Measurements from ENCODE around the gene SPATC1L.

SPATC1L gene

DNA sequence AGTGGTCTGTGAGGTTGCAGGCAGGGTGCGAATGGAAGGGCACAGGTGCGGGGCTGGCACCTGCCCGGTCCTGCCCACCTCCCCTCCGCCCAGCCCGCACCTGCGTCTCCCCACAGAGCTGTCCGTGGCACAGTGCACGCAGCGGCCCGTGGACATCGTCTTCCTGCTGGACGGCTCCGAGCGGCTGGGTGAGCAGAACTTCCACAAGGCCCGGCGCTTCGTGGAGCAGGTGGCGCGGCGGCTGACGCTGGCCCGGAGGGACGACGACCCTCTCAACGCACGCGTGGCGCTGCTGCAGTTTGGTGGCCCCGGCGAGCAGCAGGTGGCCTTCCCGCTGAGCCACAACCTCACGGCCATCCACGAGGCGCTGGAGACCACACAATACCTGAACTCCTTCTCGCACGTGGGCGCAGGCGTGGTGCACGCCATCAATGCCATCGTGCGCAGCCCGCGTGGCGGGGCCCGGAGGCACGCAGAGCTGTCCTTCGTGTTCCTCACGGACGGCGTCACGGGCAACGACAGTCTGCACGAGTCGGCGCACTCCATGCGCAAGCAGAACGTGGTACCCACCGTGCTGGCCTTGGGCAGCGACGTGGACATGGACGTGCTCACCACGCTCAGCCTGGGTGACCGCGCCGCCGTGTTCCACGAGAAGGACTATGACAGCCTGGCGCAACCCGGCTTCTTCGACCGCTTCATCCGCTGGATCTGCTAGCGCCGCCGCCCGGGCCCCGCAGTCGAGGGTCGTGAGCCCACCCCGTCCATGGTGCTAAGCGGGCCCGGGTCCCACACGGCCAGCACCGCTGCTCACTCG is 52.2 kb downstream of the SPATC1L start:
- no peak for DNase-seq (ENCODE audit: low spot score)

DNA sequence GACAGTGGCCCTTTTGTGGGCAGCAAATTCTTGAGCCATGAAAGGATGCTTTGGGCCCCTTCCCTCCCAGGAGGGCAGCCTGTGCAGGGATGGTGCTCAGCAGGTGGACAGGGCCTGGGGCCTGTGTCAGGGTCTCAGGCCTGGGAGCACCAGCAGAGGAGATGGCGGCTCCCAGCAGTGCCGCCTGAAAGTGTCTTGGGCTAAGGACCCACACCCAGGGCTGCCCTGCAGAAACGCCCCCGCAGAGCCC is 52.7 kb downstream of the SPATC1L start:
- no peak for DNase-seq (ENCODE audit: low spot score)

DNA sequence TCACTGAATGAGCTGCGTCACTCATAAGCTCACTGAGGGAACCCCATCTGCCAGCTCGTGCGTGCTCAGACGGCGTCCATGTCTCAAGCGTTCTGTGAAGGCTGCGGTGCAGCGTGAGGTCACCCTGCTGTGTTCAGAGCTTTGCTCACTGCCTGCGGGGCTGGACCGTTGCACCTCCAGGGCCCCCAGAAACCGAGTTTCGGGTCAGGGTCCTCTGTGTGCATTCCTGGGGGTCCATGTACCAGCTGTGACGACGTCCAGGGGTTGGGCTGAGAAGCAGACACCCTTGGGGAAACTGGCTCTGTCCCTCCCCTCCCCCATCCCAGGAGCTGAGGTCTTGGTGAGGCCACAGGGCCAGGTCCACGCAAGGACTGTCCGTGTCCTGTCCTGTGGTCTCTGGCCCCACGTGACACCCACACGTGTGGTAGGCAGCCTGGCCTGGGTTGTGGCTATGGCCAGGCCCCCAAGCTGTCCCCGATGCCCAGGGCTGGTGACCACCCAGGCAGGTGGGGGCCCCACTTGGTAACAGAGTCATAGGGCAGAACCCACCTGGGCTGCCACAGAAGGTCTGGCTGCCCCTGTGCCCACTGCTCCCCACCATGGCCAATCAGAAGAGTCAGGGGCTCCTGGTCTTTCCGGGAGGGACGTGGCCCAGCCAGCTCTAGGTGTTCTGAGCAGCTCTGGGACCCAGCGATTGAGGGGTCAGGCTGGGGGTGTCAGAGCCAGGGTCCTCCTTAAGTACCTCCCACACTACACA is 53.2 kb downstream of the SPATC1L start:
- DNase-seq (ENCODE audit: low spot score), result no peak

DNA sequence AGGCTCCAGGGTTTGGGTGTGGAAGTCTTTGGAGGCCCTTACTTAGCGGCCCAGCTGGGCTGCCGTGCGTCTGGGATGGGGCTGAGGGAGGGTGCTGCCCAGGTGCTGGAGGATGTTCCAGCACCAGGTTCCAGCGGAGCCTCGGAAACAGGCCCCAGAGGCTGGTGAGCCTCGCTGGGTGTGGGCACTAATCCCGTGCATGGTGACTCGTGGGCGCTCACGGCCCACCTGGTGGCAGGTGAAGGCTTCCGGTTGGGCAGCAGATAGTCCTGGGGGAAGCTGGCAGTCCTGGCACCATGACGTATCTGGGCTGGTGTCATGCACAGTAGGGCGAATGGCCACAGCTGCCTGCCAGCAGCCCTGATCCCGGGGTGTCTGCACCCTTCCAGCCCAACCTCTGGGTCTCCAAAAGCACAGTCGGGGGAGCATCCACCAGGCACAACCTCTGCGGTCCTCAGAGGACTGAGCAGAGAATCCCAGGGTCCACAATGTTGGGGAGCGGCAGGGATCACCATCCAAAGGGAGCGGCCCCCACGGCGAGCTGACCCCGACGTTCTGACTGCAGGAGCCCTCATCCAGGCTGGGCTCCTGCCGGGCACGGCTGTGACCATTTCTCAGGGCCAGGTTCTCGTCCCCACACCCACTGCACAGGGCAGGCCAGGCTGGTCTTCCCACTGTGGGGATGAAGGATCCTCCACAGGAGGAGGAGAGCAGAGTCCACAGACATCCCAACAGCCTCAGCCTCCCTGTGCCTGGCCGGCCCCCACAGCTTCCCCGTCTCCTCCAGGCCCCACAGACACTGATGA is 54.2 kb downstream of the SPATC1L start:
- DNase-seq (ENCODE audit: low spot score), result no peak

DNA sequence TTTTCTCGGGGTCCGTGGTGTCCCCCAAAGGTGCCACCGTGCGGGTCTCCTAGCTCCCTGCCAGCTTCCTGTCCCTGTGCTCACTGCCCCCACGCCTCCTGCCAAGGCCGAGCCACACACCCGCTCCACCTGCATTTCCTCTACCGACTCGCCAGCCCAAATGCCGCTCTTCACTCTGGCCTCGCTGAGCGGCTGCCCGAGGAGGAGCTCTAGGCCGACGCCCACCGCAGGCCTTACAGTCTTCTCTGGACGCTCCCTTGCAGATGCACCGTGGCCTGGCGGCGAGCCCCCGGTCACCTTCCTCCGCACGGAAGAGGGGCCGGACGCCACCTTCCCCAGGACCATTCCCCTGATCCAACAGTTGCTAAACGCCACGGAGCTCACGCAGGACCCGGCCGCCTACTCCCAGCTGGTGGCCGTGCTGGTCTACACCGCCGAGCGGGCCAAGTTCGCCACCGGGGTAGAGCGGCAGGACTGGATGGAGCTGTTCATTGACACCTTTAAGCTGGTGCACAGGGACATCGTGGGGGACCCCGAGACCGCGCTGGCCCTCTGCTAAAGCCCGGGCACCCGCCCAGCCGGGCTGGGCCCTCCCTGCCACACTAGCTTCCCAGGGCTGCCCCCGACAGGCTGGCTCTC is 55.2 kb downstream of the SPATC1L start:
- no peak for DNase-seq (ENCODE audit: low spot score)

DNA sequence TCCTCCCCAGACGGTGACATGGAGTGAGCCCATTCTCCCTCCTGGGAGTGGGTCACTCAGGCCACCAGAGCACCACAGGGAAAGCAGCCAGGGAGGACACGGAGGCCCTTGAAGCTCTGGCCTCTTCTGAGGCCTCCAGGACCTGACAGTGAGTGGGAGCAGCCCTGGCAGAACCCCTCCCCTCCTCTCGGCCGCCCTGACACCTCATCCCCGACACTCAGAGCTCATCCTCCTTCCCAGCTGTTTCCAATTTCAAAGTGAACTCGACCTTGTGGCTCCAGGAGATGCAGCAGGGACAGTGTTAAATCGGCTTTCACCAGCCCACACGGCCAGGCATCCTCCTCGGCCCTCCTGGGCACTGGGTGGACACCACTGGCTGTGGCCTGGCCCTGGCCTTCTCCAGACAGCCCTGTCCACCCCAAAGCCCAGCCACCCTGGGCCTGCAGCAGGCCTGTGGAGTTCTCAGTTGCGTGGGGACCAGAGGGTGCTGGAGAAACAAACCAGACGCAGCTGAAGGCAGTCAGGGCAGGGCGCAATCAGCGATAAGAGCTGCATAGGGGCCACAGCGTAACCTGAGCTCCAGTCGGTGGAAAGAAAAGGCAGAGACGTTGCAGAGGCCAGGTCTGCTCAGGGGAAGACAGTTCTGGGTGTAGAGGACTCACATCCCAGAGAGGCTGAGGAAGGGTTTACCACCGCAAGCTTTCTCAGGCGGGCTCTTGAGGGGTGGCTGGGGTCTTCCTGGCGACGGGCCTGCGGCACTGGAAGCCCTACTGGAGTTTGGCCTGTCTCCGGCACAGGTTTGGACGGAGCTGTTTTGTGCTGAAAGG is 55.9 kb downstream of the SPATC1L start:
- DNase-seq (ENCODE audit: low spot score), result no peak

DNA sequence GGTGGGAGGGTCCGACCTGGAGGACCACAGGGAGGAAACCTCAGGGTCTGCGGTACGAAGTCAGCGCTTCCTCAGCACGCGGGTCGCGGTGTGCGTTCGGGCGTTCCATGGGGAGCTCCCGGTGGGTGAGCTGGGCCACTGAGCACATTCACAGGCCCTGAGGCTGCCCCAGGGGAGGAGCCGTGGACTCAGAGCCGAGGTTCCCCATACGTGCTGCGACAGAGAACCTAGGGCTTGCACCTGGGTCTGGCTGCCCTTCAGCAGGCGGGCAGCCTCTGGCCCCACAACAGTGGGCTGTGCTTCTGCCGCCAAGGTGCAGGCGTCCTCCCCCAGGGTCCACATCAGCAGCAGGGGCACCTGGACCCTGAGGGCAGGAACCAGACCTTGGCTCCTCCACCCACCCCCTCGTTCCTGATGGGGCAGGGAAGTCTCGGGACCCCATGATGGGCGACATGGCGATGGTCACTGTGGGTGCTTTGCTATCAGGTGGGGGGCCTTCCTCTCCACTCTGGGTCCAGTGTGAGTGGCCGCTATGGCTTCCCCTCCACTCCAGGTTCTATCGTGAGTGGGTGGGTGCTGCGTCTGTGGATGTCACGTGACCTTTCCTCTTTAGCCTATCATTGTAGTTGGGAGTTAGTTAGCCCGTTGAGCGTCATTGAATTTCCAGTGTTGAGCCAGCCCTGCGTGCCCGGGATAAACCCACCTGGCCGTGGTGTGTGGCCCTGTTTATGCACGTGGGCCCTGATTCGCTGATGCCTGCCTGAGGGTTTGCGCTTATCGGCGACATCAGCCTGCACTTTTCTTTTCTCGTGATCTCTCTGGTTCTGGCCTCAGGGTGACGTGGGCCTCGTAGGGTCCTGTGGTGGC is 56.8 kb downstream of the SPATC1L start:
- DNase-seq (ENCODE audit: low spot score), result no peak

DNA sequence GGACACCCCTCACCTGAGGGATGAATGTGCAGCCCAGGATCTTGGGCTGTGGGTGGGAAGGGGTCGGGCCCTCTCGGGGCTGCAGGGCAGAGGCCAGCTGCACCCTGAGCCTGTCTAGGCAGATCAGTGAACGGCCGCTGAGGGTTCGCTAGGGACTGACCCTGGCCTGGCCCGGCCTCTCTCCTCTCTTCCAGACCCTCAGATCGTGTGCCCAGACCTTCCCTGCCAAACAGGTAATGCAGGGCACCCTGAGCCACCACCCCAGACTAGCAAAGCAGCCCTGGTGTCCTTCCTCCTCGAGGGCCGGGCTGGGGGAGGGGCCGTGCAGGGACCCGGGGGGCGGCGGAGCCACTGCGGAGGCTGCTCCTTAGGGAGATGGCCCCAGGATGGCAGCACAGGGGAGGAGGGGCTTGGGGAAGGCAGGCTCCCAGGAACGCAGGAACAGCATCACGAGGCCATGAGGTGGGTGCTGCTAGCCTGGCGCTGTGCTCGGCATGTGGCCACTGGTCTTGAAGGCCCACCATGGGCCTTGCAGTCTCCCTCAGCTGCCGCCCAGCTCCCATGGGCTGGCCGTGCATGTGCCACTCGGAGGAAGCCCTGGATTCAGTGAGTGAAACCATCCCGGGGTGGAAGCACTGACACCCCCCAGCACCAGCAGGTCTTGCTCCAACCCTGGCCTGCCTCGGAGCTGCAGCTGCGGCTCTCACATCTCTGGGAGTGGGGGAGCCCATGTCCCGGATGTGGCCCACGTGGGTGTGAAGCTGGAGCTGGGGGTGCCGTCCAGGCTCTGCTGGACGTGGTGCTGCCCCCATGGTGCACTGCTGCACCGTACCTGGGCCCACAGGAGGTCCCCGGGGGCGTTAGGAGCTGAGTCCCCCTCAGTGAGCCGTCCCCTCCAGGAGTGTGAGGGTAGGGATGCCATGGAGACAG is 57.7 kb downstream of the SPATC1L start:
- DNase-seq (ENCODE audit: low spot score), result no peak

DNA sequence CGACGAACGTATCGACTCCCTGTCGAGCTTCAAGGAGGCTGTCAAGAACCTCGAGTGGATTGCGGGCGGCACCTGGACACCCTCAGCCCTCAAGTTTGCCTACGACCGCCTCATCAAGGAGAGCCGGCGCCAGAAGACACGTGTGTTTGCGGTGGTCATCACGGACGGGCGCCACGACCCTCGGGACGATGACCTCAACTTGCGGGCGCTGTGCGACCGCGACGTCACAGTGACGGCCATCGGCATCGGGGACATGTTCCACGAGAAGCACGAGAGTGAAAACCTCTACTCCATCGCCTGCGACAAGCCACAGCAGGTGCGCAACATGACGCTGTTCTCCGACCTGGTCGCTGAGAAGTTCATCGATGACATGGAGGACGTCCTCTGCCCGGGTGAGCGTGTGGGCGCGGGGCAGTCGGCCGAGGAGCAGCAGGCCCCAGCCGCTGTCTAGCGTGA is 58.4 kb downstream of the SPATC1L start:
- no peak for DNase-seq (ENCODE audit: low spot score)

DNA sequence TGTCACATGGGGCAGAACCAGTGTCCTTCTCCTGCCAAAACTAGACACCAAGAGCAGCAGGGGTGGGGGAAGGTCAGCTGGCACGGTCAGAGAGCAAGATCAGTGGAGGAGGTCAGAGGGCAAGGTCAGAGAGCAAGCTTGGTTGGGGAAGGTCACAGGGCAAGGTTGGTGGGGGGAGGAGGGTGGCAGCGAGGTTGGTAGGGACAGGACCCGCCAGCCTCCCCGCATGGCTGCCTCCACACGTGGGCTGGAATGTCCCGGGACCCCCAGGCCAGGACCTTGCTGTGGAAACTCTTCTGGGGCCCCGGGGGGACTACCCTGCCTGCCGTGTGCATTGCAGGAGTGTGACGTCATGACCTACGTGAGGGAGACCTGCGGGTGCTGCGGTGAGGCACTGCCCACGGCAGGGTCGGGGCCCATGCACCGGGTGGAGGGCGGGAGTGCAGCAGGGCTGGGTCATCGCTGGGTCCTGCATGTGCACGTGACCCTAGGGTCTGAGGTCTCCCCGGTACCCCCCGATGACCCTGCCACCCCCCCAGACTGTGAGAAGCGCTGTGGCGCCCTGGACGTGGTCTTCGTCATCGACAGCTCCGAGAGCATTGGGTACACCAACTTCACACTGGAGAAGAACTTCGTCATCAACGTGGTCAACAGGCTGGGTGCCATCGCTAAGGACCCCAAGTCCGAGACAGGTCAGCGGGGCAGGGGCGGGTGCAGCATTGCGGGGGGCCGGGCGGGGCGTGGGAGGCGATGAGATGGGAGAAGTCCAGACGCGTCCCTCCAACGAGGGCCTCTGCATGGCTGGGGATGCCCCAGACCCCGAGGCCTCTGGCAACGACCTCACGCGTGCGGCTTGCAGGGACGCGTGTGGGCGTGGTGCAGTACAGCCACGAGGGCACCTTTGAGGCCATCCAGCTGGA is 59.1 kb downstream of the SPATC1L start:
- no peak for DNase-seq (ENCODE audit: low spot score)

DNA sequence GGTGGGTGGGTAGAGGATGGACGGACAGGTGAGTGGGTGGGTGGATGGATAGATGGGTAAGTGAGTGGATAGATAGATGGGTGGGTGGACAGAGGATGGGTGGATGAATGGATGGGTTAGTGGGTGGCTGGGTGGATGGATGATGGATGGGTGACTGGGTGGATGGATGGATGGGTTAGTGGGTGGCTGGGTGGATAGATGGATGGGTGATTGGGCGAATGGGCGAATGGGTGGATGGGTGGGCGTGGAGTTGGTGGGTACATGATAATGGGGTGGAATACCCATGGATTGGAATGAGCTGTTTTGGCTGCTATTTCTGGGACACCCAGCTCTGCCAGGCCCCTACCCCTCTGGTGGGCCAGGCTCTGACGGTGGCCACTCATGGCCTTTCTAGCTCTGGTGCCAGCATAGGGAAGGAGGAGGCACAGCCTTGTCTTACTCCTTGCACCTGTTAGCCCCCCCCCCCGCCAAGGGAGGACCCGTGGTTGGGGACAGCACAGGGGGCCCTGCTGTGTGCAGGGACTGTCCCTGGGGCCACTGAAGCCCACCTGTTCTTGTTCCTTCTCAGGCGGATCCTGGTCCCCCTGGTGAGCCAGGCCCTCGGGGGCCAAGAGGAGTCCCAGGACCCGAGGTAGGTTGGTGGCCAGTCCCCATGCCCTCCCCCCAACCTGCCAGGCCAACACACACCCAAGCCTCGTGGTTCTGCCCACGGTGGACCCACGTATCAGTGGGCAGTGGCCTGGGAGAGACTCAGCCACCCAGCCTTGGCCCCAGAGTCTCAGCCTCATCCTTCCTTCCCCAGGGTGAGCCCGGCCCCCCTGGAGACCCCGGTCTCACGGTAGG is 60.0 kb downstream of the SPATC1L start:
- DNase-seq (ENCODE audit: low spot score), result no peak

DNA sequence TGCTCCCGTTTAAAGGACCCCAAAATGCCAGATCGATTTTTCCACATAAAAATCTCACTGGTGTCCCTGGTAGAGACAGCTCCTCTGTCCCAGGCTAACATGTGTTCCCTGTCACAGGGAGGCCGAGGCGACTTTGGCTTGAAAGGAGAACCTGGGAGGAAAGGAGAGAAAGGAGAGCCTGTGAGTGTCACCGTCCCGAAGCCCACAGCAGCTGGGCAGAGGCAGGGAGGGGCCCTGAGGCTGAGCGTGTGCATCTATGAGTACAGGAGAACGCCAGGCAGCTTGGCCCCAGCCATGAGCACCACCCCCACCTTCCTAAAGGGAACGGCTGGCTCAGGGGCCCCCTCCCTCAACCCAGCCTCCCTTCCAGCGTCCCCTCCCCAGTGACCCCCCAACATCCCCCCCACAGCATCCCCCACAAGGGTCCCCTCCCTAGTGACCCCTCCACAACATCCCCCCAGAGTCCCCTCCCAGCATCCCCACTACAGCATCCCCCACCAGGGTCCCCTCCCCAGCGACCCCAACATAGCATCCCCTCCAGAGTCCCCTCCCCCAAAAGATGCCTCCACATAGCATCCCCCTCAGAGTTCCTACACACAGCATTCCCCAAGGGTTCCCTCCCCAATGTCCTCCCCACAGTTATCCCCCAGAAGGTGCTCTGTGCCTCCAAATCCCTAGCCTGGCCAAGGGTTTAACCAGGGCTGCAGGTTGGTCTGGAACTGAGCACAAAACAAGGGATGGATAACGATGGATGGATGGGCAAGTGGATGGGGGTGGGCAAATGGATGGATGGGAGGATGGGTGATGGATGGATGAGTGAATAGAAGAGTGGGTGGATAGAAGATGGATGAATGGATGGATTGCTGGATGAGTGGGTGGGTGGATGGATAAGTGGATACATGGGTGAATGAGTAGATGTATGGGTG is 61.2 kb downstream of the SPATC1L start:
- no peak for DNase-seq (ENCODE audit: low spot score)

DNA sequence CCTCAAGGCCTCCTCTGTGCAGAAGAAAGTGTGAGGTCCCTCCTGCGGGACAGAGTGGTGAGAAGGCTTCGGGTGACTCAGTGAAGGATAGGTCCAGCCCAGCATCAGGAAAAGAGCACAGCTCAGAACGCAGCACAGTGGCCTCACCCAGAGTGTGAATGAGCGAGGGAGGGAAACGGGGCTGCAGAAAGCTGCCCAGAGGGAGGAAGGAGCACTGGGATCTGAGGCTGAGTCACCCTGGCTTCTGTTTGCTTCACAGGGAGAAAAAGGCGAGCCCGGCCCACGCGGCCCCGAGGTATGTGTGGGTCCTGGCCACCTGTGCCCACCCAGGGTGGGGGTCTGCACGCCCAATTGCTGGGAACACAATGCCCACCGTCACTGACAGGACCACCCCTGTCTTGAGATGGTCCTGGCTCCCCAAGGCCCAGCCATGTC is 62.0 kb downstream of the SPATC1L start:
- no peak for DNase-seq (ENCODE audit: low spot score)

DNA sequence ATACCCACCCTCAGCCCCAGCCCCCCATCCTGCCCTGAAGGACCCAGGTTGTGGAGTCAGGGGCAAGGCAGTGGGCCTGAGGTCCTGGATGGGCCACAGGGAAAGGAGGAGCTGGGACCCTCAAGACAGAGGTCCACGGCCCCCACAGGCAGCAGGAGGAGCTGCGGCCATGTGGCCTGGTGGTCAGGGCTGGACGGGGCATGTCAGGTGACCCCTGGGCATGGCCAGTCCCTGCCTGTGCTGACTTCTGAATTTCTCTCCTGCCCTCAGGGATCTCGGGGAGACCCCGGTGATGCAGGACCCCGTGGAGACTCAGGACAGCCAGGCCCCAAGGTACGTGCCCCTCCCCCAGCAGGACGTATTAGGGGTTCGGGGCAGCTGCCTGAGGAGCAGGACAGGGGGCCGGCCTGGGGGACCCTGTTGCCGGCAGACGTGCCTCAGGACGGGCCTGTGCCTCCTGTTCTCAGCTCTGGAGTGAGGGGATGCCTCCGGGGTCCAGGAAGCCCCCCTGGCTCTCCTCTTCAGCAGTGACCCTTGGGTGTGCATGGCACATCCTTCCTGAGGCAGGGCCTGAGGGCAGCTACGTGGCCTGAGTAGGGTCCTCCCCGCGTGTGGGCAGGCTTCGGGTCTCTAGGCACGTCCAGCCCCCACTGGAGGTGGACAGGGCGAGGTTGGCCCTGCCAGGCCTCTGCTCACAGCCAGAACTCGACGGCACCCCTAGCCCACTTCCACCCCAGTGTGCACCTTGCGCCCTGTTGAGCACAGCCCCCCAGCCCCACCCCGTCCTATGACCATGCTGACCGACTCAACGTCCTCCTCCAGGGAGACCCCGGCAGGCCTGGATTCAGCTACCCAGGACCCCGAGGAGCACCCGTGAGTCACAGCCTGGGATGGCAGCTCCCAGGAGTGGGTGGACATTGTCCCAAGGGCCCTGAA is 62.7 kb downstream of the SPATC1L start:
- no peak for DNase-seq (ENCODE audit: low spot score)
